HG03045 (cell line): ENCODE measurements around the gene IFNL1.
"Not testable (repeated sequence)": the region's sequence is repeated elsewhere in the genome, so short reads cannot be mapped to it uniquely, and the experiment has no call there.

Experiments used
- ATAC-seq: cut with Tn5 transposase; IDR thresholded peaks from one replicate; pipeline ENCODE4 v1.9.1; 2021; ENCODE audit warnings: mild to moderate bottlenecking, moderate library complexity; ENCODE audit not compliant: unreplicated experiment

IFNL1 gene

DNA sequence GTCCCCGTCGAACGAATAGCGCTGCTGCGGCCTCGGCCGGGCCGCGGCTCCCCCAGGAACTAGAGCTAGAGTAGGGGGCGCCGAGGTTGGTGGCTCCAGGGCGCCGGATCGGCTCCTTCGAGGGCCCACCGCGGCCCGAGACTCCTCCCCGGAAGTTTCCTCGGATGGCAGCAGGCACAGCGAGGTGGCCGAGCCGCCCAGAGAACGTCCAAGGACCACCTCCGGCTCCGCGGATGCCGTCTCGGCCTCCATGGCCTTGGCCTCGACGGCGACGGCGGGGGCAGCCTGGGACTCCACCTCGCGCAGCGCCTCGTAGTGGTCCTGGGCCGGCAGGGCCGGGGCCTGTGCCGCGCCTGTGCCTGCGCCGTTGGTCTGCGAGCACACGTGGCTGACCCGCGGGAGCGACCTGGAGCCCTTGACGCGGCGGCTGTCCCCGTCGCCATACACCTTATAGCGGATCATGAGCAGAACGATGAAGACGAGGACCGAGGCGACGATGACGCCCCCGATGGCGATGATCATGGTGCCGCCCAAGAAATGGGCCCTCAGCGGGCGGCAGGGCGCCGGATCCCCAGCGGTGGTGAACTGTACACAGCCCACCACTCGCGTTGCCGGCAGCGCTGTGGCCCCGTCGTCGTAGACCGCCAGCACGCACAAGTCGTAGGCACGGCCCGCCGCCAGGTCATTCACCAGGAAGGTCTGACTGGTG is 11.8 kb downstream of the IFNL1 start:
- ATAC-seq = no peak

DNA sequence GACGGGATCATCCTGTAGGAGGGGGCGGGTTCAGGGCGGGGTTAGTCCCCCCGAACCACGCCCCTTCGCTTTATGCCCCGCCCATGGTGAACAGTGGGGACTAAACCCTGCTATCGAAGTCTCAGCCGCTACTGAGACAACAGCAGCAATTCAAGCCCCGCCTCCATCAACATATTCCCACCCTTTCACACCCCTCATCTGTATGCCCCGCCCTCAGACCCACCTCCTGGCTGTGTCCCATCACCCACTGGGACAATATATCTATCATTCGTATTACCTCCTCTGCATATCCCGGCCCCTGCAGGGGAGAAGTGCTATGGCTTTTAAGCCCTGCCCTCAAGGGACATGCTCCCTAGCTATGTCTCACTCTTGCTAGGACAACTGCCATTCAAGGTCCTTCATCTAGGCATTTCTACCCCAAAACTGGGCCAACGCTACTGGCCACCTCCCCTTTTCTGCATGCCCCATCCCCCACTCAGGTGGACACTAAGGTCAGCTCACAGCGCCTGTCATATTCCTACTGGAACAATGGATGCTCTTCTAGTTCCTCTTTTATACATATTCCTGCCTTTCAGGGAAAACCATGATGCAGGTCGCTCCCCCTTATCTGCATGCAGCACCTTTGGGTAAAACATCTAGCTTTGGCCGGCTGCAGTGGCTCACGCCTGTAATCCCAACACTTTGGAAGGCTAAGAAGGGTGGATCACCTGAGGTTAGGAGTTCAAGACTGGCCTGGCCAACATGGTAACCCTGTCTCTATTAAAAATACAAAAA is 12.5 kb downstream of the IFNL1 start:
- no peak for ATAC-seq

DNA sequence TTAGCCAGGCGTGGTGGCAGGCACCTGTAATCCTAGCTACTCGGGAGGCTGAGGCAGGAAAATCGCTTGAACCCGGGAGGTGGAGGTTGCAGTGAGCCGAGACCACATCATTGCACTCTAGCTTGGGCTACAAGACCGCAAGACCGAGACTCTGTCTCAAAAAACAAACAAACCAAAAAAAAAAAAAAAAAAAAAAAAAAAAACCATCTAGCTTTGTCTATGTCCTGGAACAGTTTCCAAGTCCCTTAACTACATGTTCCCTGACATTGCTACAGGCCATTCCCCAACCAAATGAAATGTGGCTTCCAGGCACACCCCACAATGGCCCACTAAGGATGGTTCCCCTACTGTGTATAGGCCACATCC is 13.1 kb downstream of the IFNL1 start:
- not testable (repeated sequence) for ATAC-seq

DNA sequence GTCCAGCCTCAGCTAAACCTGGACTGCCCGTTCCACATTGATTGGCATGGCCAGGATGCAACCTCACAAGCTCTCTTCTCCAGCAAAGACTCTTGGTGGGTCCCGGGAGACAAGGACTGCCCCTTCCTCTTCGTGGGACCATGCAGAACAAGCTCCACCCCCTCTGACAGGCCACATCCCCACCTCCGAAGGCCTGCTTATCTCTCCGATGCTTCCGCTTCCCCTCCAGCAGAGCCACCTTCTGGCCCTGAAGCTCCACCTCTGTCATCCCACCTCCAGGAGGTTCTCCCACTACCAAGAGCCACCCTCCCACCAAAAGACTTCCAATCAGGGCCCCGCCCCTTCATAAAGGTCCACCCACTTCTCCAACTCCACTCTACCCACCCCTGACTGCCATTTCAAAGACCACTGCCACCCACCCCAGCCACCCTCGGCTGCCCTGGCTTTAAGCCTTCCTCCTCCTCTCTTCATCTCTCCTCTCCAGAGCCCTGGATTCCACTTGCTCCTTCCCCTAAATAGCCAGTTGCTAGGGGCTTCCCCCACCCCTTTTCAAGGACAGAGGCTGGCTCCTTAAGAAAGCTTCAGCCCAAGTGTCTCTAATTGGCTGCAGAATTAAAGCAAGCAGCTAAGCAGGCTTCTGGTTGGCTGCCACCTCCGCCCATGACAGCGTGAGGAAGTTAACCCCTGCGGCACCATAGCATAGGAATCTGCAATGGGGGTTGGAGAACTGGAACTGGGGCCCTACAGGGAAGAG is 14.5 kb downstream of the IFNL1 start:
- ATAC-seq = no peak

DNA sequence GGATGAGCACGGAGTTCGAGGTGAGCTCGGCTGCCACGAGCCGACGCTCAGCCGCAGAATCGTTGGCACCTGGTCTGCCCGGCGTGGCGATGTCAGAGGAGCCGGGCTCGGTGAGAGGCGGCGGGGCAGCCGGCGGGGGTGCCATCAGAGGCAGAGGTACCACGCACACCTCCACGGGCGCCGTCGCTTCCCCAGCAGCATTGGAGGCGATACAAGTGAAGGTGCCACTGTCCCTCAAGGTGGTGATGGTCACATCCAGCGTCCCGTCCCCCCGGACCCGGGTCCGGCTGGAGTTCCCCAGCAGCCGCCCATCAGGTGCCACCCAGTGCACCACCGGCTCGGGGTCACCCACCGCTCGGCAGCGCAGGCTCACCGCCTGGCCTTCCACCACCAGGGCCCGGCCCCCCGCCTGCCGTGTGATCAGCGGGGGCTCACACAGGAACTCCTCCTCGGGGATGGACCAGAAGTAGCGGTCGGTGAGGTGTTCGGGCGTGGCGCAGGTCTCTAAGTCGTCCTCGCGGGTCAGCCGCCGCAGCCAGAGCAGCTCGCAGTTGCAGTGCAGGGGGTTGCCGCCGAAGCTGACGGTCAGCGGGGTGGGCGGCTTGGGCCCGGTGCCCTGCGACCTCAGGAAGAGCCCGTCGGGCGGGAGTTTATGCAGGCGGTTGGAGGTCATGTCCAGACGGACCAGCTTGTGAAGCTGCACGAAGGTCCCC is 18.0 kb downstream of the IFNL1 start:
- no peak for ATAC-seq

DNA sequence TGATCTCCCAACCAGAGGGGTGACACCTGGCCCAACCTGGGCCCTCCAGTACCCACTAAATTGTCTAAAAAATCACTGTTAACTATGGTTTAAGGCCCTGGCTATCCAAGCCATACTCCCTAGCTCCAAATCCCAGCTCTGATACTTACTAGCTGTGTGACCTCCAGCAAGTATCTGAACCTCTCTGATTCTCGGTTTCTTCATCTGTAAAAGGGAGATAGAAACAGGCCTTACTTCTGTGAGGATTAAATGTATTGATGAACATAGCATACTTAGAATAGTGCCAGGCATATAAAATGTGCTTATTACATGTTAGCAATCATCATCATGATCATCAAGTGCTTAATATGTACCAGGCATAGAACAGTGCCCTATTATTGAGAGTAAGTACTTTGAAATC is 19.7 kb downstream of the IFNL1 start:
- ATAC-seq = no peak

DNA sequence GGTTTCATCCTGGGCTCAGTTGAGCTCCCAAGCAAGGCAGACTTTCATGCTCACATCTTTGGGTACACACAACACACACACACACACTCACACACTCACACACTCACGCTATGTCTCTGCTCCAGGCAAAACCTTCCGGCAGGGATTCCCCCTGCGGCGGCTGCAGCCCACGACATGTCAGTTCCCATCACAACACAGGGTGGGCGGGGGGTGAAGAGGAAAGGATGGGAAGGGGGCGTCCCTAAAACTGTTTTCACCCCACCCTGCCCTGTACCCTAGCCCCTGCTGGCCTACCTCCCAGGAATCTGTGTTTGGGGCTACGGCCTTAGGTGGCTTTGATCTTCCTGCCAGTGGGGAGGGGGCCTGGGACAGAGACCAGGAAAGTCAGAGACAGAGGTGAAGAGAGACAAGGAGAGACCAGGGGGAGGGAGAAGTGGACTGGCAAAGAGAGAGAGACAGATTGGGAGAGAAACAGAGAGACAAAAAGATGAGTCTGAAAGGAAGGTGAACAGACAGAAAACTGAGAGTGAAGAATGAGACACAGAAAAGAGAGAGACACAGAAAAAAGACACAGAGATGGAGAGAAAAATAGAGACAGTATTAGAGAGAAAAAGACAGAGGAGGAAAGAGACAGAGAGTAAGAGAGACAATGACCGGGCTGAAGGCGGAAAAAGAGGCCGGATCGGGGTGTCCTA is 20.6 kb downstream of the IFNL1 start:
- no peak for ATAC-seq

DNA sequence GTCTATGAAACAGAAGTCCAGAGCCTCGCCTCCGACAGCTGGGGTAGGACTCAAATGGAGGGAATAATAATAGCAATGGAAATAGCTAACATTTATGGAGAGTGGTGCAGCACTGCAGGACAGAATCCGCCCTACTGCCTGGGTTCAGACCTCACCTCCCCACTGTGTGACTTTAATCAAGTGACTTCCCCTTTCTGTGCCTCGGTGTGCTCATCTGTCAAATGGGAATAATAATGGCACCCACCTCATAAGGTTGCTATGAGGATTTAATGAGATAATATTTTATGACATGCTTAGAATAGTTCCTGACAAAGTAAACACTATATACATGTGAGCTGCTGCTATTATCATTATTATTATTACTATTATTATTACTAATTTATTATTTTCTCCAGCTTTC is 21.3 kb downstream of the IFNL1 start:
- ATAC-seq = no peak

DNA sequence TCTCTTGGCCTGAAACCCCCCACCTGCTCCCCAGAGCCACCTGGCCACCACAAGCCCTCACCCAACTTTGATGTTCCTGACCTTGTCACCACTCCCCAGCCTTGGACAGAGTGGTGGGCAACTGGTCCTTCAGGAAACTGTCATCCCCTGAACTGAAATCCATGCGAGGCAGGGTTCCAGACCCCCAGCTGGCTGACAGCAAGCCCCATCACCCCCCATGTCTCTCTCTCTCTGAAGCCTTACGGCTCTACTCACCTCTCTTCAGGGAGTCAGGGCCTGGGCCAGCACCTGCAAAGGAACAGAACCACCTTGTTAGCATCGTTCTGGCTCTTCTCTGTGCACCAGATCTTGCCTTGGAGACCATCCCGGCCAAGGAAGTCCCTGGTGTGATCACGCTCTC is 21.9 kb downstream of the IFNL1 start:
- ATAC-seq = no peak

DNA sequence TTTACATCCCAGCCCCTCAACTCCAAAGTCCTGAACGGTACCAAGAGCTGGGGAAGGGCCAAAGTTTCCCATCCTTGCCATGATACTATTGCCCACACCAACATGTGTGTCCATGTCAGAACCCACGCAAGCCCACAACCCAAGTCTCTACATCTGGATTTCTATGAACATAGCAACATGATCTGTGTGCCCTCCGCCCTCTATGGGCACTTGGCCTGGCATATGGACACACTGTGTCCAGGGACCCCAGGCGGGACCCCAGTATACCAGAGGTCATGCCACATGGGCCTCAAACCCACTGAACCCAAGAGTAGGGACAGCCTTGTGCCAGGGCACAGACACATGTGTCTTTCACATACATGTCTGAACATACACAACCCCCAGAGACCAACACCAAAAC is 22.5 kb downstream of the IFNL1 start:
- no peak for ATAC-seq

DNA sequence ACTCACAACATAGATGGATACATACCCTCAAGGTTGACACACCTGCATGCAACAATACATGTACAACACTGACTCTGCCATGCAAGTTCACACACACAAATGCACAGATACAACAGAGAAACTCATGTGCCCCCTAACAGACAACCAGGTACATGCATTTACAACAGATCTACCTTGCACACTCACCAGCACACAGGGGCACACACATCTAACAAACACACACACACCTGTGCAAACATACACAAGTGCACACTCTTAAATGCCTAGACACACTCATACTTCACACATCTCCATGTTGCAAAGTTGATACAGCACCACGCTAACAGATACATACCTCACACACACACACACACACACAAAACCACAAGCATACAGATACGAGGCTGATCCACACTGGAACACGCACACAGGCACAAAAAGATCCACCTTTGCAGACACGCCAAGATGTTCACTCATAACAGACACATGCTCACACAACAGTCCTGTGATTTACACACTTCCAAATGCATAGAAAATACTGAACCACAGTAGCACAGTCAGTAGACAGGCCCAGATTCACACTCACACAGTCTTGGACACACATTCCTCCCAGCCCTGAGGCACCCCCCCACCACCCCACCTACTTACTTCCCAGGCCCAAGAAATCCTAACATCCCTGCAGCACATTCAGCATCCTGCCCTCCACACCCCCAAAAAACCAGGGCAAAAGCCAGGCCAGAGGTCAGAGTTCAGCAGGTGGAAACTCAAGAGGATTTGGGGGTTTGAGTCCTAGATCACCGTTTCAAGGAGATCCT is 23.1 kb downstream of the IFNL1 start:
- ATAC-seq = no peak

DNA sequence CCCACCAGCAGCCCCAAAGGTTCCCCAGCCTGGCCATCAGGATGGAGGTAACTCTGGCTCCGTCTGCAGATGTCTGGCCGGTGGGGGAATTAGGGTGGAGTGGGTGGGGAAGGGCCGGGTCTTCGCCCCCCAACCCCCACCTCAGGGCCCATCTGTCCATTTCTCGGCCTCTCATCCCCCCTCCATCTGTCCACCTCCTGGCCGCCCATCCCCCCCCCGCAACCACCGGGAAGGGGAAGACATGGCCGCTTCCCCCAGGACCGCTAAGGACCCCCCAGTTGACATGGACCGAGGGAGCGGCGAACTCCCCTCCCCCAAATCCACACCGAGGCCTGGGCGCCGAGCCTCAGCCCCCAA is 23.7 kb downstream of the IFNL1 start:
- ATAC-seq = no peak

DNA sequence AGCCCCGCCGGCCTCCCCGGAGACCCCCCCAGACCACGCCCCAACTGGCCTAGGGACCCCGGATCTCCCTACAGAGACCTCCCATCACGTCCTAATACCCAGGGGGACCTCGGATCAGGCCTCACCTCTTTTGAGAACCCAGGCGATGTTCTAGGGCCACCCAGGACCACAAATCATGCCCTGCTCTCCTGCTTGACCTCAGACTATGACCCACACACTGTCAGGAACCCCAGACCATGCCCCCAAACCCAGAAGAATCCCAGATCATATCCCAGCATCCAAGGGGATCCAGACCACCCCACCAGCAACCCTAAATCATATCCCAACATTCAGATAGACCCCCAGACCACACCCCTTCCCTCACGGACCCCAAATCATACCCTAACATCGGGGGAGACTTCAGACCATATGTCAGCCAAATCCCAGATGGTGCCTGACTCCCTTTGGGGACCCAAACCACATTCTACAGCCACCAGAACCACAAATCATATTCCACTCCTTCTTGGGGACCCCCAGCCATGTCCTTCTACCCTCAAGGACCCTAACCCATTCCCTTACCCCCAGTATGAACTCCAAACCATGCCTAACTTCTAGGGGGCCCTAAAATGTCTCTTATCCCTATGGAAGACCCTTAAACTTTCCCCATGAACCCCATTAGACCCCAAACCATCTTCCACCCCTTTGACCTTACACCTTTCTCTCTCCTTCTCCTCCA is 25.1 kb downstream of the IFNL1 start:
- no peak for ATAC-seq

DNA sequence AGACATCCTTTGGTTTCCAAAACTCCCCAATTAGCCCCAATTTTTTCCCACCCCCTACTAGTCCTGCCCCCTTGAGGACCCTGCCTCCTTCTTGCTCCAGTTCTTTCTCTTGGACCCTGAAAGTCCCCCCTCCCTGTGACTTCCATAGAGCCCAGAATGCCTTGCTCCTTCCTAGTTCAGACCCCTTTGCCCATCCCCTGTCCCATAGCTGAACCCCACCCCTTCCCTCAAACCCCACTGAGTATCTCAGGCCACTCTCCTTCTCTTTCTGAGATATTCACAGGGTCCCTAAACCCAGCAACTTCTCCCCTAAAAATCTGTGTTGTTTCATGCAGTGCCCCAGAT is 25.6 kb downstream of the IFNL1 start:
- no peak for ATAC-seq

DNA sequence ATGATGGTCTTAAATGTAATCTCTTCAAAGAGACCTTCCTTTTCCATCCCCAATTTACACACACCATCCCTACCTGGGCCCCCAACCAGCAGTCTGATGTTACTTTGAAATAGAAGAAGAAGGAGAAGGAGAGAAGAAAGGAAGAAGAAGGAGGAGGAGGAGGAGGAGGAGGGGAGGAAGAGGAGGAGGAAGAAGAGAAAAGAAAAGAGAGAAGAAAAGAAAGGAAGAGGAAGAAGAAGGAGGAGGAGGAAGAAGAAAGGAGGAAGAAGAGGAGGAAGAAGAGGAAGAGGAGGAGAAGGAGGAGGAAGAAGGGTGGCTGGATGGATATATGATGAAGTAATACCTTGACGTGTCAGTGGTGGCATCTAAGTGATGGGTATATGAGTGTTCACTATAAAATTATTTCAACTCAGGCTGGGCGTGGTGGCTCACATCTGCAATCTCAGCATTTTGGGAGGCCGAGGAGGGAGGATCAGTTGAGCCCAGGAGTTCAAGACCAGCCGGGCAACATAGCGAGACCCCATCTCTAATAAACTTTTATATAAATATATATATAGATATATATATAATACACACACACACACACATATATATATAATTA is 28.1 kb downstream of the IFNL1 start:
- no peak for ATAC-seq

DNA sequence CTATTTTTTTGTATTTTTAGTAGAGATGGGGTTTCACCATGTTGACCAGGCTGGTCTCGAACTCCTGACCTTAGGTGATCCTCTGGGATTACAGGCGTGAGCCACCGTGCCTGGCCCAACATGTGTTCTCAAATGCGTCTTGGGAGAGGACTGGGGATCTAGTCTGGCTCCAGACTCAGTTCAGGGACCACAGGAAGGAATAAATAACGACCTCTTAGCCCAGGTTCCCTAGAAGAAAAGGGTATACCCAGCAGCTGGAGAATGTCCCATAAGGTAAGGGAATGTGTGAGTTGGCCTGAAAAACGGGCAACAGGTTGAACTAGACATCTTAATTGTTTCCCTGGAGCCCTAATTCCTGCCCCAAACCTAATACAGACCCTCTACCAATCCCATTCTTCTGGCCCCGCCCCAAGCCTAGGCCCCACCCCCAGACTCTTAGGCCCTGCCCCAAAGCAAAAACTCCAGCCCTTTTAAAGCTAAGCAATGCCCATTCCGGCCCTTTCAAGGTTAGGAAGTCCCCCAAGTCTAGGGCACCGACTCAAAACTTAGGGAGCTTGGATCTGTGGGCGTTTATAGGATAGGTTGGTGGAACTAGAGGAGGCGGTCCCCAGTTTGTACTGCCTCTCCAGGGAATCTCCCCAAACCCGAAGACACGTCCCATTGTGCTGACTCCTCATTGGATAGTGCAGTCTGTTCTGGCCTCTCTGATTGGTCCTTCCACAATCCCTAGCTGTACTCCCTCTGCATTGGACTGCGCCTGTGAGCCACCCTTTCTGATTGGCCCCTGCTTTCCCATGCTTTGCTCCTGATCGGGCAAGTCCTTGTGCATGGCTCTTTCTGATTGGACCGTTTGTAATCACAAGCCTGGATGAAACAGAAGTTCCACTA is 29.8 kb downstream of the IFNL1 start:
- ATAC-seq = no peak

DNA sequence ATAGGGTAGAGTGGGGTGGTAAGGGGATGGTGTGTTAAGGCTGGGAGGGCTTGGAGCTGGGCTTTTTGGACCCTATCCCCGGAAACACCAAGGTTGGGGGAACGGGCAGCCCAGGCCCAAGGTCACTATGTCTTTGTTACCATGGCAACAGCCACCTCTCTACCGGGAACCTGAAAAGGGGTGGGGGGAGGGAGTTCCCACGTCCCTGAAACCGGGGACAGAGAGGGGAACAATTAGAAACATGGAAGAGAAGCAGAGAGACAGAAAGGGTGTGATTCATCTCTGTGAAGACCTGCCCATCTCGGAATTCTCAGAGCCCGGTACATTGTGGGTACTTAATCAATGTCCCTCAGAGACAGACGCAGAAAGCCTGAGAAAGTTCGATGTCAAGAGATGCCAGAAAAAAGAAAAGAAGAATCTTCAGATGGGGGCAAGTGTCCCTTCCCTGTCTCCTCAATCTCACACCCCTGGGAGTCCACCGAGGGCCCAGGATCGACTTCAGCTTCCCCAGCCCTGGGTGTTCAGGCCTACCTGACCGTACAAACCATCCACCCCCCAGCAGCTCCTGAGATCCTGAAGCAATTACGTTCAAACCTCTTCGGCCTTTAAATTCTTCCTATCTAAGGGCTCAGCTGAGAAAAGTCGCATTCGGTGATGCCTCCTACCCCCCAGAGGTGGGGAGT is 31.3 kb downstream of the IFNL1 start:
- ATAC-seq = no peak
